Stimulated activated CD8-positive, alpha-beta memory T cell treated with anti-CD3 and anti-CD28 coated beads, Interleukin-7, amount 100 ng/mL, for 24 hours (primary cell): ENCODE measurements around the gene TMEM163.
"Not testable (repeated sequence)": the region's sequence is repeated elsewhere in the genome, so short reads cannot be mapped to it uniquely, and the experiment has no call there.

Experiments used
- DNase-seq: peaks from one replicate; pipeline ENCODE4 v3.0.0-alpha.2; 2020; ENCODE audit warnings: low read depth

TMEM163 gene

GRCh38 chr2:134522496-134523455, 196.0 kb downstream of the TMEM163 start:
- DNase-seq = no peak

- DNase-seq = no peak
Measured at GRCh38 chr2:134518101-134518500, 200.7 kb downstream of the TMEM163 start.

- DNase-seq = no peak
Measured at GRCh38 chr2:134515137-134515536, 203.7 kb downstream of the TMEM163 start.

GRCh38 chr2:134513465-134513804, 205.4 kb downstream of the TMEM163 start:
- no peak for DNase-seq

GRCh38 chr2:134512734-134513464, 205.9 kb downstream of the TMEM163 start:
- DNase-seq = no peak

- no peak for DNase-seq
Measured at GRCh38 chr2:134508391-134508790, 210.4 kb downstream of the TMEM163 start.

- no peak for DNase-seq
Measured at GRCh38 chr2:134507697-134508096, 211.1 kb downstream of the TMEM163 start.

GRCh38 chr2:134507159-134507558, 211.6 kb downstream of the TMEM163 start:
- DNase-seq = not testable (repeated sequence)

GRCh38 chr2:134505446-134505845, 213.4 kb downstream of the TMEM163 start:
- no peak for DNase-seq

- DNase-seq = no peak
Measured at GRCh38 chr2:134504586-134505336, 214.0 kb downstream of the TMEM163 start.

- no peak for DNase-seq
Measured at GRCh38 chr2:134502104-134502503, 216.7 kb downstream of the TMEM163 start.

- DNase-seq = no peak
Measured at GRCh38 chr2:134501476-134502091, 217.2 kb downstream of the TMEM163 start.

GRCh38 chr2:134500211-134500935, 218.4 kb downstream of the TMEM163 start:
- no peak for DNase-seq

GRCh38 chr2:134499307-134499926, 219.4 kb downstream of the TMEM163 start:
- no peak for DNase-seq

- no peak for DNase-seq
Measured at GRCh38 chr2:134498654-134499053, 220.1 kb downstream of the TMEM163 start.

- no peak for DNase-seq
Measured at GRCh38 chr2:134493797-134494196, 225.0 kb downstream of the TMEM163 start.

GRCh38 chr2:134491771-134492441, 226.9 kb downstream of the TMEM163 start:
- no peak for DNase-seq

GRCh38 chr2:134491022-134491421, 227.8 kb downstream of the TMEM163 start:
- no peak for DNase-seq

GRCh38 chr2:134490559-134490958, 228.2 kb downstream of the TMEM163 start:
- DNase-seq = no peak

GRCh38 chr2:134489732-134490384, 228.9 kb downstream of the TMEM163 start:
- DNase-seq = no peak
